AG09319 (cell line): ENCODE data around the gene CLDN19.

Experiments used
- DNase-seq: peaks from one replicate; pipeline ENCODE4 v3.0.0-alpha.2; 2010; ENCODE audit warnings: low read depth; ENCODE audit errors: extremely low read depth
- CTCF ChIP-seq: IDR thresholded peaks from 2 replicates; pipeline ENCODE4 v1.5.1; 2011; ENCODE audit warnings: low read depth, mild to moderate bottlenecking, inconsistent platforms, low read length, moderate library complexity

Gene CLDN19

DNA sequence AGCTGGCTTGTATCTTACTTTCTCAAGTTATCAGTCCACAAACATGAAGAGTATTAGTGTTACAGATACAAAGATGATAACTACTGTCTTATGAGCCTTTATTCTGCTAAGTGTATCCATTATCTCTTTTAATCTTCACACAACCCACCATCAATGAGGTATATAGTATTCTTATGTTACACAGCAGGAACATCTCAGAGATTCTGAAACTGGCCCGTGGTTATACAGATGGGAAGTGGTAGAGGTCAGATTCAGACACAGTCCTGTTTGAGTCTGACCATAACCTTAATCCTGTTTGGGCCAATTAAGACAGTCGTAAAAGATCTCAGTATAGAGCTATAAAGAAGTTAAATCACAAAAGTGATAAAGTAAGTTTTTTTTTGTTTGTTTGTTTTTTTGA is 39.7 kb upstream of the CLDN19 start:
- DNase-seq, result no peak
- TF ChIP-seq CTCF, result no peak

GRCh38 chr1:42777852-42778251 is 37.8 kb upstream of the CLDN19 start:
- peak; percentile 77 for TF ChIP-seq CTCF
- no peak for DNase-seq

GRCh38 chr1:42776502-42776901 is 36.5 kb upstream of the CLDN19 start:
- TF ChIP-seq CTCF, result no peak
- DNase-seq, result no peak

DNA sequence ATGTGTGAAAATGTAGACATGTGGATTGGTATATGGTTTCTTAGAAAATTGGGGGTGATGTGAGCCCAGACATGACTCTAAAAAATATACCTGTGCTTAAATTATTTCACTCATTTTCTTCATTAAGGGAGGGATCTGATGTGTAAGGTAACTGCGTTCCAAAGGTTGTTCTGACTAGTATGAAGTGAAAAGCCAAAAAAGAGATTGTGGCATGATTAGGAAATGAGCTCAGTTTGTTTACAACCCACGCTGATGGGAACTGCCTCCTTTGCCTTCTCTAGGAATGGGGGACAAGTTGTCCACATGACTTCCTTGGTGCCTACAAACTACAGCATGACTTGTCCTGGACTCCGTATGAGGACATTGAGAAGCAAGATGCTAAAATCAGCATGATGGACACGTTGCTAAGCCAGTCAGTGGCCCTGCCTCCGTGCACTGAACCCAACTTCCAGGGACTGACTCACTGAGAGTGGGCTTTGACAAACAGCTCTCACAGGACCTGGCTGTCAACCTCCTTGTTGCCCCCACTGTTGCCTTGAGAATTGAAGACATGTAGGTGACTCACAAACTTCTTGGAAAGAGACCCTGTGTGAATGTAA is 35.0 kb upstream of the CLDN19 start:
- DNase-seq, result no peak
- no peak for TF ChIP-seq CTCF

GRCh38 chr1:42773420-42773819 is 33.4 kb upstream of the CLDN19 start:
- TF ChIP-seq CTCF, result no peak
- no peak for DNase-seq

DNA sequence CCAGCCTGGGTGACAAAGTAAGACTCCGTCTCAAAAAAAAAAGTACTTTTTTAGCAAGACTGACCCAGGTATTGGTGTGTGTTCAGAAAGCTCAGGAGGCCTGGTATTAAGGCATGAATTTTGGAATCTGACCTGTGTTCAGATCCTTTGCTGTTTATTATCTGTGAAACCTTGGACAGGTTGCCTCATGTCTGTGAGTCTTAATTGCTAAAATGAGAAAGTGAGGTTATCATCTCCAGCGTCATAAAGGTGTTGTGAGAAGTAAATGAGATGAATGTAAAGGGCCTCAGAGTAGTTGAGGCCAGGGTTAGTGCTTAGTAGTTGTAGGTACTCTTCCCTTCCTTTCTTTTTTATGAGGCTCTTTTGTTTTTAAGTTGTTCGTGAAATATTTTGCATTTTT is 29.8 kb upstream of the CLDN19 start:
- no peak for DNase-seq
- no peak for TF ChIP-seq CTCF

DNA sequence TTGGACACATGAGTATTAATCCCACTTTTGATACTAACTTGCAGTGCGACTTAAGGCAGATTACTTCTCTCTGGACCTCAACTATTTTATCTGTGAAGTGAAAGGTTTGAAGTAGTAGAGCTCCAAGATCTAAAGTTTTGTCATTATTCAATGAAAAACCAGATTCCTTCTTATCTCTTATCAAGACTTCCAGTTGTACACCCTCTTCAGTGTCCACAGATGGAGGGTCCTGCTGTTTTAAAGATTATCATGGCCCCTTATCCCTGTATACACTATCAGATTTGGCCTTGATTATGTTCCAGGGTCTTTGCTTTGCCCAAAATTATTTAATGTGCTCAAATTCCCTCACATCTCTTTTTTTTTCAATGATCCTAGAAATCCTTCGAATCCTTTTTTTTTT is 28.1 kb upstream of the CLDN19 start:
- DNase-seq, result no peak
- no peak for TF ChIP-seq CTCF
